Breast epithelium (tissue), 4 donors: ENCODE results near the gene CHD2. TPM values are rescaled to one million over a fixed set of nuclear protein-coding genes. Genes with fewer than 3 reads are reported as not detected.

Experiments used
- DNase-seq, 2 donors: peaks; one replicate each; pipeline ENCODE4 v3.0.0-alpha.2; 2019; ENCODE audit warnings: low spot score in 2 of 2
- H3K27ac ChIP-seq, 2 donors: fragments of 200-600 bp; sonication (generic) in 1 of 2; one replicate each; pipeline ENCODE4 v1.5.1; 2016 to 2019; ENCODE audit warnings: mild to moderate bottlenecking in 1 of 2
- H3K27me3 ChIP-seq, 2 donors: fragments of 200-600 bp; sonication (generic) in 1 of 2; one replicate each; pipeline versions ENCODE4 v1.5.1 to v1.6.0; 2017 to 2019; ENCODE audit warnings: control low read depth in 1 of 2, mild to moderate bottlenecking in 1 of 2
- H3K36me3 ChIP-seq: fragments of 200-600 bp; one replicate; pipeline ENCODE4 v1.5.1; 2019
- H3K4me1 ChIP-seq, 2 donors: fragments of 200-600 bp; sonication (generic); one replicate each; pipeline ENCODE4 v1.5.1; 2016 to 2019; ENCODE audit warnings: control low read depth in 1 of 2
- H3K4me3 ChIP-seq, 3 donors: fragments of 200-600 bp; sonication (generic); 1 replicate in 2 of 3; 2 replicates in 1 of 3; pipeline ENCODE4 v1.5.1; 2016 to 2019; ENCODE audit warnings: mild to moderate bottlenecking in 3 of 3, moderate library complexity in 2 of 3
- H3K9me3 ChIP-seq, 2 donors: fragments of 200-600 bp; sonication (generic) in 1 of 2; one replicate each; pipeline ENCODE4 v1.5.1; 2016 to 2019; ENCODE audit warnings: control low read depth in 1 of 2
- POLR2A ChIP-seq: fragments of 450-650 bp; IDR thresholded peaks from one replicate; pipeline ENCODE4 v1.6.1; 2016; ENCODE audit warnings: antibody characterized with exemption, mild to moderate bottlenecking, moderate library complexity
- POLR2AphosphoS5 ChIP-seq, 3 donors: sonication (generic); formaldehyde crosslinking; IDR thresholded peaks; one replicate each; pipeline ENCODE4 v1.6.1; 2017; ENCODE audit warnings: antibody characterized with exemption in 3 of 3
- intact Hi-C: fragments of 100-400 bp; cut with DNase I; formaldehyde crosslinking; loops from one replicate; pipeline ENCODE4 v1.15.1; 2023; ENCODE audit warnings: low total_unique reads
- total RNA-seq, 3 donors: library from RNA; depleted of rRNA; stranded (reverse); fragments of >200 nt; gene quantifications; one replicate each; pipeline ENCODE4 v1.1.0, GENCODE V29; 2016
- TF ChIP-seq, protein P1 (sequence below), 3 donors: fragments of 450-650 bp; IDR thresholded peaks; one replicate each; pipeline ENCODE4 v1.5.1; 2016 to 2017; ENCODE audit warnings: antibody characterized with exemption in 3 of 3, mild to moderate bottlenecking in 3 of 3, moderate library complexity in 3 of 3

Gene CHD2
- total RNA-seq, 3 donors from 2014 or later: 137 to 215 (median 197) TPM

DNA sequence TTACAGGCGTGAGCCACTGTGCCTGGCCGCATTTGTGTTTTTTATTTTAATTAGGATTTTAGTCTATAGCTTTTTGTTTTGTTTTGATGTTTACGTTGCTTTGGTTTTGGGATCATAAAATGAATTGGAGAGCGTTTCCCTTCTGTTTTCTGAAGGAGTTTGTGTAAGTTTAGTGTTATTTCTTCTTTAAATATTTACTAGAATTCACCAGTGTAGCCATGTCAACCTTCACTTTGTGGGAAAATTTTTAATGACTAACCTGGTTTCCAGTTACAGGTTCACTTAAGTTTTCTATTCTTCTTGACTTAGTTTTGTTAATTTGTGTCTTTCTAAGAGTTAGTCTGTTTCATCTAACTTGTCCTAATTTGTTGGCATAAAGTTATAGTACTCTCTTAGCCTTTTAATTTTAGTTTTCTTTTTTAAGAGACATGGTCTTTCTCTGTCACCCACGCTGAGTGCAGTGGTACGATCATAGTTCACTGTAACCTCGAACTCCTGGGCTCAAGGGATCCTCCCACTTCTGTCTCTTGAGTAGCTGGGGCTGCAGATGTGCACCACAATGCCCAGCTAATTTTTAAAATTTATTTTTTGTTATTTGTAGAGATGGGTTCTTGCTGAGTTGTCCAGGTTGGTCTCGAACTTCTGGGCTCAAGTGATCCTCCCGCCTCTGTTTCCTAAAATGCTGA, 61.0 kb downstream of the CHD2 start:
- intact Hi-C loops: no loop called here
- Histone ChIP-seq H3K9me3 (no peaks in the 10 kb centered on the region), H3K27ac (no peak overlapping the region), H3K36me3 (peaks cover 17% of the 10 kb centered on the region), H3K27me3 (no peaks in the 10 kb centered on the region), H3K4me3 (no peak overlapping the region), H3K4me1 (no peaks in the 10 kb centered on the region)
- TF ChIP-seq, protein P1, sequence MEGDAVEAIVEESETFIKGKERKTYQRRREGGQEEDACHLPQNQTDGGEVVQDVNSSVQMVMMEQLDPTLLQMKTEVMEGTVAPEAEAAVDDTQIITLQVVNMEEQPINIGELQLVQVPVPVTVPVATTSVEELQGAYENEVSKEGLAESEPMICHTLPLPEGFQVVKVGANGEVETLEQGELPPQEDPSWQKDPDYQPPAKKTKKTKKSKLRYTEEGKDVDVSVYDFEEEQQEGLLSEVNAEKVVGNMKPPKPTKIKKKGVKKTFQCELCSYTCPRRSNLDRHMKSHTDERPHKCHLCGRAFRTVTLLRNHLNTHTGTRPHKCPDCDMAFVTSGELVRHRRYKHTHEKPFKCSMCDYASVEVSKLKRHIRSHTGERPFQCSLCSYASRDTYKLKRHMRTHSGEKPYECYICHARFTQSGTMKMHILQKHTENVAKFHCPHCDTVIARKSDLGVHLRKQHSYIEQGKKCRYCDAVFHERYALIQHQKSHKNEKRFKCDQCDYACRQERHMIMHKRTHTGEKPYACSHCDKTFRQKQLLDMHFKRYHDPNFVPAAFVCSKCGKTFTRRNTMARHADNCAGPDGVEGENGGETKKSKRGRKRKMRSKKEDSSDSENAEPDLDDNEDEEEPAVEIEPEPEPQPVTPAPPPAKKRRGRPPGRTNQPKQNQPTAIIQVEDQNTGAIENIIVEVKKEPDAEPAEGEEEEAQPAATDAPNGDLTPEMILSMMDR (IDR thresholded peaks at IDR 0.05): no peak
- TF ChIP-seq POLR2A: no peak
- no peak for TF ChIP-seq POLR2AphosphoS5 (IDR thresholded peaks at IDR 0.05)
- DNase-seq: no peak

DNA sequence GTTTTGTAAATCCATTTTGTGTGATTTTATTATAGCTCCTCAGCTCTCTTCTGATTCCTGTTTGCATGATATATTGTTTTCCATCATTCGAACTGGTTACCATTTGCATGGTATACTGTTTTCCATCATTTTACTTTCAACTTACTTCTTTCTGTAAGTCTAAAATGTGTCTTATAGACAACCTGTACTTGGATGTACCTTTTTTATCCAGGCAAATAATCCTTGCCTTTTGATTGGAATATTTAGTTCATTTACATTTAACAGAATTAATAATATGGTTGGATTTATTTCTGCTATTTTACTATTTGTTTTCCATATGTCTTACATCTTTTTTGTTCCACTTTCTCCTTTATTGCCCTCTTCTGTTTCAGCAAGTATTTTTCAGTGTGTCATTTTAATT, 62.8 kb downstream of the CHD2 start:
- intact Hi-C loops: no loop called here
- Histone ChIP-seq H3K9me3 (no peaks in the 10 kb centered on the region), H3K27me3 (no peaks in the 10 kb centered on the region), H3K36me3 (peaks cover 3% of the 10 kb centered on the region), H3K4me1 (no peaks in the 10 kb centered on the region), H3K27ac (no peak overlapping the region), H3K4me3 (no peak overlapping the region)
- no peak for DNase-seq
- TF ChIP-seq, protein P1 (IDR thresholded peaks at IDR 0.05): no peak
- TF ChIP-seq POLR2A (no peak), POLR2AphosphoS5 (IDR thresholded peaks at IDR 0.05) (no peak)

DNA sequence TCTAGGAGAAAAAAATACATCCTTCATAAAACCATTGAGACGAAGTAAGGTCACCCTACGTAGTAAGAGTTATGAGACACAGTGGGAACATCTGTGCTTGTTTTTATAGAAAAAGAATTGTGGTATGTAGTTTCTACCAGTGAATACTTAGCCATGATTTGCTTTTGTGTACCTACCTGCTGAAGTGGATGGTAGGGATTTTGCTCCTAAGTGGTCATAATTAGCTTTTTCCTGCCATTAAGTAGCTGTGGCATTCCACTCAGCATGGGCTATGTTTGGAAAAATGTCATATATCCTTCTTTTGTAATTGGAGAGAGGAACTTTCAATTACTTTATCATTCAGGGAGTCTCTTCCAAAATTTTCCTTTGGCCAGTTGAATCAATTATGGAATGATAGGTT, 63.7 kb downstream of the CHD2 start:
- Histone ChIP-seq H3K4me1 (no peaks in the 10 kb centered on the region), H3K9me3 (no peaks in the 10 kb centered on the region), H3K4me3 (no peak overlapping the region), H3K27ac (no peak overlapping the region), H3K27me3 (no peaks in the 10 kb centered on the region), H3K36me3 (peaks cover 3% of the 10 kb centered on the region)
- DNase-seq: no peak
- TF ChIP-seq POLR2AphosphoS5 (IDR thresholded peaks at IDR 0.05): no peak
- TF ChIP-seq POLR2A: no peak
- TF ChIP-seq, protein P1 (IDR thresholded peaks at IDR 0.05): no peak
- intact Hi-C loops: no loop called here

DNA sequence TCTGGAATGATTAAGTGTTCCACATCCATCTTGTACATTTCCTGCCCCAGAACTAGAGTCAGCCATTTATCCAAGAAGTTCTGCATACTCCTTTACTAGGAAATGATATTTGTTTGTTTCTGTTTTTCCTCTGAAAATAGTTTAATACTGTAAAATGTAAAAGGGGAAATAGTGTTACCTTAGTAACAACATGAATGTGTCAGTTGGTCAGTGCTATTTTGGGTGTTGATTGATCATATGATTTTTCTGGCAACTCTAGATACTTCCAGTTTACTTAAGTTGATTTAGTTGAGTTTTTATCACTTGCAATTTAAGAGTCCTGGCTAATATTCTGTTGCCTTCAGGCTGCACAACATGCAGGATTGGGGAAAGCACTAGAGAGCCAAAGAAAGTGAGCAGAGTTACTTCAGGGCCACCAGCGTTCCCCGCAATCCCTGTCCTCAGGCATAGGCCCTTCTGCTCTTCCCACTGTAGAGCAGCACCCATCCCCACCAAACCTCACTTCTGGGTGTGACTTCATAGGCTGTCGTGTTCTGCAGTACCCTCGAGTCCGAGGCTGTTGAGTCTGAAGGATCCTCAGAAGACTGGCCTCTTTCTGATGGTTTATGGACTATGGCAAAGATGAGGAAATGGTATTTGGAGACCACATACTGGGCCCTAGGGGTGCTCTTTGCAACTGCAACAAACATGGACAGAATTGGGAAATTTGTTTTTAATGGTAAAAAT, 69.0 kb downstream of the CHD2 start:
- H3K4me1 ChIP-seq: no peaks in the 10 kb centered on the region
- no peak for DNase-seq
- peak overlapping the region in 1 of 2 donors; percentile 29 for H3K27ac ChIP-seq
- intact Hi-C loops: no loop called here
- no peak overlapping the region for H3K4me3 ChIP-seq
- TF ChIP-seq POLR2AphosphoS5 (IDR thresholded peaks at IDR 0.05): no peak
- TF ChIP-seq, protein P1 (IDR thresholded peaks at IDR 0.05): no peak
- TF ChIP-seq POLR2A: no peak
- H3K36me3 ChIP-seq: no peaks in the 10 kb centered on the region
- no peaks in the 10 kb centered on the region for H3K27me3 ChIP-seq
- H3K9me3 ChIP-seq: no peaks in the 10 kb centered on the region

DNA sequence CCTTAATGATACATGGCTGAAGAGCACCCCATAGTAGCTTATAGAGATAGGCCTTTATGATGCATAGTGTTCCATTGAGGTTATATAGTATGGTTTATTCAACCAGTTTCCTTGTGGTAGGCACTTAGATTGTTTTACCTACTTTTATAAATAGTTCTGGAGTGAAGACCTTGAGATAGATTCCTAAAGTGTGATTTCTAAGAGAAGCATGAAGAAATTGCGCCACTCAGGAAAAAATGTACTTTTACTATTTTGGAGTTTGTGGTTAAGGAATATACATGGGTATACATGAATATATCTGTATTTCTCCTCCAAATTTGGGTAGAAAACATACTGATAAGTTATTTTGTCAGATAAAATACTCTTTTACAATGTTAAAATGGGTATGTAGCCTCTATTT, 70.5 kb downstream of the CHD2 start:
- intact Hi-C loops: no loop called here
- no peak for DNase-seq
- H3K9me3 ChIP-seq: no peaks in the 10 kb centered on the region
- TF ChIP-seq POLR2AphosphoS5 (IDR thresholded peaks at IDR 0.05): no peak
- TF ChIP-seq, protein P1 (IDR thresholded peaks at IDR 0.05): no peak
- TF ChIP-seq POLR2A: no peak
- H3K27ac ChIP-seq: no peak overlapping the region
- no peaks in the 10 kb centered on the region for H3K27me3 ChIP-seq
- no peak overlapping the region for H3K4me3 ChIP-seq
- H3K4me1 ChIP-seq: no peaks in the 10 kb centered on the region
- H3K36me3 ChIP-seq: peaks cover 2% of the 10 kb centered on the region
